Left renal cortex interstitium (tissue), 4 donors: ENCODE measurements around the gene CD58. TPM values are rescaled to one million over a fixed set of nuclear protein-coding genes. Genes with fewer than 3 reads are reported as not detected.

Experiments used
- DNase-seq, 4 donors: peaks; one replicate each; pipeline ENCODE4 v3.0.0-alpha.2; 2013; ENCODE audit warnings: low read depth in 4 of 4, low spot score in 2 of 4, missing footprints in 1 of 4
- polyA plus RNA-seq, 4 donors: library from polyadenylated mRNA; unstranded; fragments of 120-200 nt; gene quantifications; one replicate each; pipeline ENCODE4 v1.2.1, GENCODE V29; 2013; ENCODE audit not compliant: insufficient read length in 4 of 4

CD58 gene
- polyA plus RNA-seq, 4 donors, result 15.0 to 18.8 (median 15.8) TPM

DNA sequence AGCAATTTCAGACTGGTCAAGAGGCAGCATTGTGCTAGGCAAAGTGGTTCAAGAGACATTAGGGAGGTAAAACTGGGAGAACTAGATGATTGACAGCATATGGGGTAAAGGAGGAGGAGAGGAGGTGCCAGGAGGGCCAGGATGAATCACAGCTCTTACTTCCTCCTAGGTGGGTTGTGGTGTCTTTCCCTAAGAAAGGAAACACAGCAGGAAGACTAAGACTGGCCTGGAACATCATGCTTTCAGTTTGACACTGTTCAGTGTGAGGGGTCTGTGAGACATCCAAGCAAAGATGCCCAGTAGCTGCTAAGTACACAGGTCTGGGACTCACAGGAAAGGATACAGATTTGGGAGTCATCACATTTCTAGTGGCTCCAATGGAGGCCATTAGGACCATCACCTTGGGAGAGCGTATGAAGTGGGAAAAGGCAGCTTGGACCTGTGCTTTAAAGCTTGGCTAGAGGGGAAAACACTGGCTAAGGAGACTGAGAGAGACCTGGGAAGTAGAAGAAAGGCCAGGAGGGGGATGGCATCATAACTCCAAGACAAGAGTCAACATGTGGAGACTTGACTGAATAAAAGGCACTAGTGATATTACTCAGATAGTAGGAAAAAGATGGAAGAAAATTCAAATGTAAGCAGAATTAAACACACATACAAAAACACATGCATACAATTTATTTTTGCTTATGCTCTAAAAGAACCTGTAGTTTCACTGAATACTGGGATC lies 17.3 kb downstream of the CD58 start:
- DNase-seq, result no peak

DNA sequence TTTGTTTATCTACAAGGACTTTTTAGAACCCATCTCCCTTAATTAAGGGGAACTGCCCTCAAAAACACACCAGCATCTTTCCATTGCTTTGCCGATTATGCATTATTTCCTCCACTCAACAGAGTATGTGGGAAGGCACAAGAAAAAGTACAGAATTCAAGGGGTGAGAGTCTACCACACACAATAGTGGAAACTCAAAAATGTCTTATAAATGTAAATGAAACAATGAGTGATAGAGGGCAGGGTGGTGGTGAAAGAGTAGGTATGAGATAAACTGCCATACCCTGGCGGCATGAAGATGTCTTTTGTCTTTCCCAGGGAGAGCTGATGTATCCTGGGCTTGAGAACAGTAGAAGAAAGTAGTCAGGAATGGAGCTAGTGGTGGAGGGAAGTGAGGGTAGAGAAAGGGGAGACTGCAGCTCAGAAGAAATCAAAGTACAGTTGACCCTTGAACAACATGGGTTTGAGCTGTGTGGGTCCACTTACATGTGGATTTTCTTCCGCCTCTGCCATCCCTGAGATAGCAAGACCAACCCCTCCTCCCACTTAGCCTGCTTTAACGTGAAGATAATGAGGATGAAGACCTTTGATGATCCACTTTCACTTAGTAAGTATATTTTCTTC lies 24.4 kb downstream of the CD58 start:
- DNase-seq, result no peak

DNA sequence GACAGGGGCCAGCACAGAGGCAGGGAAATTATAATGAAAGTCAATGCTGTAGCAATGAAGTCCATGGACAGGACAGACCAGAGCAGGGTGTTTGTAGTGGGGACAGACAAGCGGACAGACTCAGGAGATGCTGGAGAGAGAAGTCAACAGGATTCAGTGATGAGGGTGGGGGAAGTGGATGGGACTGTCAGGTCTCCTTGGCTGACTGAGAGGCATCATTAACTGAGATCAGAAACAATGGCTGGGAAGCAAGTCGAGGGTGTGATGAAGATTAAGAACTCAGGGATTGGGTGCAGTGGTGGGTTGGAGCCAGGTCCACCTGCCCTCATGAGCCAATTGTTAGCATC lies 25.5 kb downstream of the CD58 start:
- DNase-seq, result no peak

DNA sequence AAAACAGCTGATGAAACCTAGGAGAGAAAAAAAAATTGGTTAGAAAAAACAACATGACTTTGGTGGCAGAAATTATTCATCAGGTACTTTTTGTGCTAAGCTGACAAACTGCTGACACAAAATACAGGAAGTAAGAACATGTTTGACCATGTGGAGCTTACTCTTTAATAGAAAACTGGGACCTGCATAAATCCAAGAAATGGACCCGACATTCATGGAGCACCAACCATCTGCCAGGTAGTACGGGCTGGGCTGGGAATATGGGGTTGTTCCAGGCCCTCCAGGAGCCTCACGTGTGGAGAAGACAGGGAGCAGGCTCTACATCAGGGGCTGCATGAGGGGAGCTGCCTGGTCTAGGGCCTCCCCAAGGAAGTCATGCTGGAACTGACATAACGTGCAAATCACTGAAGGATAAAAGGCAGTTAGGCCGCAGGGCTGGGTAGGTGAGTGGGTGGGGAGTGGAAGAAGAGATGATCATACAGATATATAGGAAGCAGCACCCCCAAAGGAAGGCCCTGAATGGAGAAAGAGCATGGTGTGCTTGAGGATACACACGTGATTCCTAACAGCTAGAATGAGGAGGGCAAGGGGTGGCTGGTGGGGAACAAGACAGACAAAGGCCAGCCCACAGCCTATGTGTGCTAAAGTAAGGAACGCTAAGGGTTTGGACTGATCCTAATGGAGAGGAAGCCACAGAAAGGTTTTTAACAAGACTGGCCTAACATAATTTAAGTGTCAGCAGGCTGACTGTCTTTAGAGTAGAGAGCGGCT lies 26.1 kb downstream of the CD58 start:
- DNase-seq, result no peak

DNA sequence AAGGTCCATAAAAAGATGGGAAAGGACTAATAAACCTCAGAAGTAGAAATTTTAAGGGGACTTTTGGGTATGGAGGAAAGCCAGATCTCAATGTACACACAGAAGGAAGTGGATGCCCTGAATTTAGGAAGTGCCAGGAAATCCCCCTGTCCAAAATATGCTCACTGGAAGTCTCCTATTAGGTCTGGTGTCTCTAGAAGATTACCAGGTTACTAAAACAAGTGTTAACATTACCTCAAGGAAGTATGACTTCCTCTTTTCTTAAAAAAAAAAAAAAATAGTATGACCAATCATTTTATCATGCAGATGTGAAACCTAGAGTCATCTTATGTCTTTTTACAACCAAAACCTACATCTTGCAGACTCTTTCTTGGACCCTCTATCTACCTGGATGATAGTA lies 30.7 kb downstream of the CD58 start:
- DNase-seq, result no peak

DNA sequence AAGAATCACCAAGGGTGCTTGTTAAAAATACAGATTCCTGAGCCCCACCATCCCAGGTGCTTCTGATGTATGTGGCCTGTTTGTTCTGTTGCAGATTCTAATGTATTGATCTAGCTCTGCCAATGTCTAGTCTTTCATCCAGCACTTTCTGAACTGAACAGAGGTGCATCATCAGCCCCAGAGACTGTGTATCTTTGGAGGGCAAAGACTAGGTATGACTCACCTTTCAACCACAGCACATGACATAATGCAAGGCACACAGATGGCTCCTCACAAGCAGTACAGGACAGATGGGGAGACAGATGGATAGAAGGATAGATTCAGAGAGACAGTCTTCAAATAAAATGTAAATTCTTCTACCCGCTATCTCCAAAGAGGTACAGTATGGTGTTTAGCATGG lies 32.3 kb downstream of the CD58 start:
- no peak for DNase-seq

DNA sequence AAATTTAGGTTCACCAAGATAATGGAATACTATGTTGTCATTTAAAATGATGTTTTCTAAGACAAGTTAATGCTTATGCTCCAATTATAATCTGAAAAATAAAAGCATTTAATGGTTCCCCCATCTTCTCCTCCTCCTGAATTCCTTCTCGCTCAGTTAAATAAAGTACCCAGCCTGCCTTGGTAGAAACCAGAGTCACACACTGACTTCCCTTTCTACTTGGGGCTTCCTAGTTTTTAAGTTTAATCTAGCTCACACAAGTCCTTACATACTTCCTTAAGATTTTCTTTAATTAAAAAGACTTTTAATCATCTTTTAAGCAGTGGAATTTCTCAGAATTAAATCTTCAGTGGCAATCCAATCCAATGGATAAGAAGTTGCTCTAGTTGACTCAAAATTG lies 32.9 kb downstream of the CD58 start:
- no peak for DNase-seq

DNA sequence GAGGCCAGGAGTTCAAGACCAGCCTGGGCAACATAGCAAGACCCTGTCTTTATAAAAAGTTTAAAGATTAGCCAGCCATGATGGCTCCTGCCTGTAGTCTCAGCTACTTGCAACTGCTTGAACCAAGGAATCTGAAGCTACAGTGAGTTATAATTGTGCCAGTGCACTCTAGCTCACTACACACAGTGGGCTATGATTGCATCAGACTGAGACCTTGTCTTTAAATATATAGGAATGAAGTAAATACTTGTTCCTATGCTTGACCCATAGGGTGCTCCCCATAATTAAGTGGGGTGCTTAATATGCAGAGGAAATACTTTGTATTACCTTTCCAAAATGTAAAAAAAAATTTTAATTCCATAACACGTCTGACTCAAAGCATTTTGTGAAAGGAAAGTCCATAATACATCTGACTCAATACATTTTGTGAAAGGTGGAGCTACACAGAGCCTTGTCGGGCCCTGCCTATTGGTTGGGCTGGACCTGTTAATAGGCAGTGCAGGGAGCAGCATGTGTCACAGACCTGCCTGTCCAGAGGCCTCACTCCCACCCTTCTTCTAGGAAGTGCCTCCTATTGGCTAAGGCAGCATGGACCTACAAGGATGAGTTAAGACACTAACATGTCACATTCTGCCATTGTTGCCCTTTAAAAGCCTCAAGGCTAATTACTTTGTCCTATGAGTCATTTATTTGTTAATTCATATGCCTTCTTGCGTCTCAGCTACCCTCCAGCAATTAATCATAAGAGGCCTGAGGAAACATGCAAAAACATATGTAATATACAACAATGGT lies 33.6 kb downstream of the CD58 start:
- no peak for DNase-seq

DNA sequence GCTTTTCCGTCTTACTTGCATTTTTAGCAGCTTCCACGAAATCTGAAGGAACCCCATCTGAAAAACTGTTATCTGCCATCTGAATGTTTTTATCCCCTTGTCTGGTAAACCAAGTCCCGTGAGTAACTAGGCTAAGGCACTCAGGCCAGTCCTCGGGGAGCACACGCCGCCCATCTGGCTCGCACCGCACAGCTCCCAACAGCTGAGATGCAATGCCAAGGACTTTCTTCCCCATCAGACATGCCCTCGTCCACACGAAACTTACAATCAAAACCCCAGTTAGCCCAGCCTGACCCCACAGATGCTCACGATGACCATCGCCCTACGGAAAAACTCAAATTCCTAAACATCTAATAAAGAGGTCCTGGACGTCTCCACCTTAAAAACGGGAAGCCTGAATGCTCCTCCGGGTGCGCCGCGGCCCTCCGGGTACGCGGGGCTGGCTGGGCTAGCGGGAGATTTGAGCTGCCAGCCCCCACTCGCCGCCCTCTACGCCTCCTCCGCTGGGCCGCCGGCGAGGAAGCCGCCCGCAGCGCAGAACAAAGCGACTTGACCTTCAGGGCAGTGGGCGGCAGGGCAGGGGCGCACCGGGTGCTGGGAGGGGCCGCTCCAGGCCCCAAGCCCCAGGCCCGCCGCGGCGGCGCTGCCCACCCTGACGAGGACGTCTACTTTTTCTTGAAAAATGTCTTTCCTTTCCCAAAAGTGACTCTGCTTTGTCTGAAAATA lies 36.6 kb downstream of the CD58 start:
- no peak for DNase-seq

DNA sequence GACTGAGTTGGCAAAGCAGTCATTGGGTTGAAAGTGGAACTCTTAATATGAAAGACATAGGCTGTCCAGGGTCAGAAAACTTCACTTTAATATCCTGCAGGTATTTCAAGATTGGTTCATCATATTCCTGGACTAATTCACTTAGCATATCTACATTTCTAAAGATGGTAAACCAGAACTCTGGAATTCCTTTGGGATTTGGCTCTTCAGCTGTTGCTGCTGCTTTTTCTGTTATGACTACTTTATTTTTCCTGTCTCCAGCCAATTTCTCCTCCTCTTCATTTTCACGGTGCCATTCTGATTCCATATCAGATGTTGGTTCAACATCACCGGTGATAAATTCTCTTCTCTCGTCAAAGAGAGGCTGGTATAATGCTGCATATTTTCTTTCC lies 37.4 kb downstream of the CD58 start:
- no peak for DNase-seq

DNA sequence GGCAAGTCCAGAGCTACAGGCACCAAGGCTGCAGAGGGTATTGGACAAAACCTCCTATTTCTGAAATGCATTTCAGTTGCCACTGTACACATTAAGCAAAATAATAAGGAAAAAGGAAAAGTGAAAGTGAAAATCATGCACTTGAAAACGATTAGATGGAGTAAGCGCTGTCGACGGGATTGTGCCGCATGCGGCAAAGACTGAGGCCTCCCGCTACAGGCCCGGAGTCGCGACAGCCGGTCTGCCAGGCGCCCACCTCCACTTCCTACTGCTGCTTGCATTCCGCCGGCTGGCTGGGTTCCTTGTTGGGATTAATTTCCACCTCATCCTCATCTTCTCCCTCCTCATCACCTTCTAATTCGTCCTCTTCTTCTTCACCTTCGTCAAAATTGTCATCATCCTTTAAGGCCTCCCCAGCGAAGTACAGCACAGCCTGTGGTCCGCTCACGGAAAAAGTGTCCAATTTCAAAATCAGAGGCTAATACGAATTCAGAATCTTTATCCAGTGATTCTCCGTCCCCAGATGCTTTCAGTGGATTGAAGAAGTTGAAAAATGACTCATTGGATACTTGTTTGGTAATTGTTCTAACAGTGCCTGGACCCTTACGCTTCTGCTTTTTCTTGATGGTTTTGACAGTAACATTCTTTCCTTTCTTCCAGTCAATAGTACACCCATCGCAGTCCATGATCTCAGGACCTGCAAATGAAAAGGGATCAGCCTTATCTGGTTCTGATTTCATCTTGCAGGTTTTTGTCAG lies 38.0 kb downstream of the CD58 start:
- DNase-seq, result no peak

DNA sequence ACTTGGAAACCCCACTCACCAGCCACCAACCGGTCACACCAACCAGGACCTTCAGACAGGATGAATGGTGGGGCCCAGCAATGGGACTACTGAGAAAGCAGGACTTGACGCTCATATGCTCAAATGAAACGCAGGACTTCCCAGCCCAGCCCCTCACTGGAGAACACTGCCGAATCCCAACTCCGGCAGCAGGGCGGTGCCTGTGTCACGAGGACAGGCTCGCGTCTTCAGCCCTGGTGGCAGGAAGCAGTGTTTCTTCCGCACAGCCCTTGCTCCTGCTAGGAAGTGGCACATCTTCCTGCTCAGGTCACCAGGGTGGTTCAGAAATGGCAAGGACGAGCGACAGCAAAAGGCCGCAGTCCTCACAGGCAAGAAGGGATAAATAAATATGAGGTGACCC lies 38.9 kb downstream of the CD58 start:
- no peak for DNase-seq

DNA sequence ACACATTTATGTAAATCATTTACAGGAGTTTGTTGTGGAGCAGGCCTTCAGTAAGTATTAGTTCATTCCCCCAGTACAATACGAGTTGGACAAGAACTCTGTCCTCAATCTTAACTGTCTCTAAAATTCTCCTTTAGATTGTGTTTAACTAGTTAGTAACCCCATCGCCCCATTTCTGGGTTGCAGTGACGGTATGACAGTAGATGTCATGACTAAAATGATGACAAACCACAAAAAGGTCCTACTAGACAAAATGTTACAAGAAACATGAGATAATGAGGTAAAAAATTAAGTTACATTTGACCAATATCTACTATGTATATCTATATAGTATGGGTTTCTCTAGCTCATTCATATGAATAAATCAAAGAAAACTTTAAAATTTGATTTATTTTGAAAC lies 41.1 kb downstream of the CD58 start:
- DNase-seq, result no peak

DNA sequence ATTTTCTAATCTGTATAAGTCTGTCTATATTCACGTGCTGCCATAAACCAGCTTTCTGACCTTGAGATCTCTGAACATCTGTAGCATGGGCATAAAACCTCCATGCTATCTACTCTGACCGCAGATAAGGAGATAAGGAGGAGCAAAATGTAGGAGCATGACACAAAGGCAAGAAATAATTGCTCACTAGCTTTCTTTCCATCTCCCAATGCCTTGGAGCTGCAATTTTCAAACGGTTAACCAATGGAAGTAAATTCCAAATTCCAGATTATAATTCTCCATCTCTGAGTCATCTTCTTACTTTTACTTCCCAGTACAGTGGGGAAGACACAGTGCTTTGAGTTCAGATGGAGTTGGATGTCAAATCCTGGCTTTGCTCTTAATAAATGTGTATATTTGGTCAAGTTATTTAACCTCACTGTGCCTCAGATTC lies 41.6 kb downstream of the CD58 start:
- DNase-seq, result no peak

DNA sequence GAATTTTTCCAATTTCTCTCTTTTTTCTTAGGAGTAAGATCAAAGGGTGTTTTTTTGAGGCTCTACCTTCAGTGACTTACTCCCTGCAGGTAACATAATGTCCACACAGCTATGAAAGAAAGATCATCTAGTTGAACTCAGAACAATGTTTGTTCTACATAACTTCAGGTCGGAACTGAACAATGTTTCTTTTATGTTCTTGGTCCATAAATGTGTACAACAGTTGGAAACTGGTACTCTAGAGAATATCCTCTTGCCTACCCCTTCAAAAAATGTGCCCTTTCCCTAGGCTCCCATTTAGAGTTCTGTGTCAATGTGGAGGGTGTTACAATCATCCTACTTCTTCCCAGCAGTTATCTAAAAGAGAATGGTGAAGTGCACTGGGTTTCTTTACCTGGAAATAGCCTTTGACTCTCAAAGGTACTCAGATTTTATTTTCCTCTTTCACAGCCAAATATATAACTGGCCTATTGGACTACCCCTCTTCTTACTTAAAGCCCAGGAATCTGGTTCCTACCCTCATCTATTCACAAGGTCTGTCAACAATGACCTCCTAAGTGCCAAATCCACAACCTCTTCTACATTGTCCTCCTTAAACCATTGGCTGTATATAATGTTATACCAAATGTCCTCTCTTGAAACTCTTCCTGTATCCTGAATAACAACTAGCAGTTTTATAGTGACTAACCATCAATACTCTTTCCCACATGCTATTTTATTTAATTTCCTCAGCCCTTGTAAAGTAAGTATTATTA lies 42.3 kb downstream of the CD58 start:
- no peak for DNase-seq

DNA sequence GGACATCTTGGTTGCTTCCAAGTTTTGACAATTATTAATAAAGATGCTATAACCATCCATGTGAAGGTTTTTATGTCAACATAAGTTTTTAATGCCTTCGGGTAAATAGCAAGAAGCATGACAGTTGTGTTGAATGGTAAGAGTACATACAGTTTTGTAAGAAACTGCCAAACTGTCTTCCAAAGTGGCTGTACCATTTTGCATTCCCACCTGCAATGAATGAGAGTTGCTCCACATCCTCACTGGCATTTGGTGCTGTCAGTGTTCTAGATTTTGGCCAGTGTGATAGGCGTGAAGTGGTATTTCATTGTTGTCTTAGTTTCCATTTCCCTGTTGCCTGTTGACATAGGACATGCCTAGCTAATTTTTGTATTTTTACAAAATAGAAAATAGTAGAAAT lies 45.4 kb downstream of the CD58 start:
- DNase-seq, result no peak

DNA sequence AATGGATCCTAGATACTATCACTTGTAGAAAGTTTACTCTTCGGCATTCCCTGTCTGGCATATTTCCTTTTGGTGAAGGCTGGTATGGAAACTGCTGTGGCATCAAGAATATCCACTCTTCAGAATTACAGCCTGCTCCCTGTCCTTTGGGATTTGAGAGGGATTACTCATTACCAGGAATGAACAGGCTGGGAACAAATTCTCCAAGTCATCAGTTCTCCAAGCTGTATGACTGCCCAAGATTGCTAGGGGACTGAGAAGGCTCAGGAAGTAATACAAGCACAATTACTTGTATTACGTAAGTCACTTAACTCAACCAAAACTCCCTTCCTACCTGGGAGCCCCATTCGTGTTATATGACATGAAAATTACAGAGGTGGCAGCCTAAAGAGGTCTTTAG lies 49.6 kb downstream of the CD58 start:
- no peak for DNase-seq

DNA sequence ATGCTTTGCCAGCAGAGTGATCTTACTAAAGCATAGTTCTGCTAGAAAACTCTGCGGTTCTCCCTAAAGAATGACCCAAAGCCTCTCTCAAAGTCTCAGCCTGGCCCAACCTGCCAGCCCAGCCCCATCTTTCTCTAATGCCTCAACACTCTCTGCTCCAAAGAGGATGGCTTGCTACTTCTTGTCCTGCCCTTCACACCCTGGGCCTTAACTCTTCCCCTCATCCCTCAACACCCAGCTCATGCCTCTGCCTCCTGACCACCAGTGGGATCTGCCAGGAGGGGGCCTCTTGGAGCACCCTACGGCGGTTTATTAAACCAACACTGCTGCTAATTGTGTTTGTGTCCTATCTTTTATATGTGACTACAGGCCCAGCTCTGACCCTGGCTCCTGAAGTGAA lies 52.4 kb downstream of the CD58 start:
- no peak for DNase-seq

DNA sequence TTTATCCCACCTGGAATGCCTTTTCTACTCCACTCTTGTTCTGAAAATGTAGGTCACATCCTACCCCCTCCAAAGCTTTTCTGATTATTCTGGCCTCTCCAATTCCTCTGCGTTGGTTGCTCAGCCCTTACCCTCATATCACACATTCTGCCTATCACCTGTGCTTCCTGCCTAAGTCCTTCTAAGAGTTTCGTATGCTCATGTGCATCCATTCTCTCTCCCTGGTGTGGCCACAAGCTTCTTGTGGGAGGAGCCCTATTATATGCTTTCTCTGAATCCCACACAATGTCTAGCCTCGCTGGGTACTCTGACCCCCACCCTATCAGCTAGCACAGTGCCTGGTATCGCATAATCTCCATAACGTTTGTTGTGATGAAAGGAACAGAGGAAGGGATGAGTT lies 54.2 kb downstream of the CD58 start:
- no peak for DNase-seq
